IMR-90 (cell line): ENCODE data around the gene MED26. TPM values are rescaled to one million over a fixed set of nuclear protein-coding genes. Genes with fewer than 3 reads are reported as not detected.
A peak's percentile ranks its signal among the peaks of the same experiment; 100 is the strongest.
"Not testable (repeated sequence)": the region's sequence is repeated elsewhere in the genome, so short reads cannot be mapped to it uniquely, and the experiment has no call there.

ENCODE experiments used
- ATAC-seq: fragments of 200-7000 bp; cut with Tn5 transposase; 2 replicates; pipeline ENCODE4 v1.9.1; 2020; ENCODE audit warnings: low read depth, mild to moderate bottlenecking, moderate library complexity
- BruUV-seq: library from RNA; stranded (reverse); fragments of 400-500 nt; replicated peaks from 2 replicates; lab custom pipeline; 2021; lab: Mats Ljungman, UMichigan
- CTCF ChIA-PET: fragments of 300-600 bp; formaldehyde crosslinking; extraction: SDS; loops from one replicate; lab custom pipeline; 2021; ENCODE audit warnings: antibody characterized with exemption; lab: Yijun Ruan, JAX
- POLR2A ChIA-PET: fragments of 300-600 bp; sonication (Branson Sonifier 250); formaldehyde crosslinking; loops from one replicate; lab custom pipeline; 2022; ENCODE audit warnings: antibody characterized with exemption; ENCODE audit not compliant: unreplicated experiment; lab: Charles Lee
- DNase-seq: peaks from one replicate; pipeline ENCODE4 v3.0.0; 2013
- H2AFZ ChIP-seq: replicated peaks from 2 replicates; pipeline ENCODE3; 2013; ENCODE audit warnings: low read length, mild to moderate bottlenecking; ENCODE audit not compliant: poor library complexity
- H2AK5ac ChIP-seq: 2 replicates; pipeline ENCODE4 v1.6.1; 2013; ENCODE audit warnings: low read depth, low read length, inconsistent platforms
- H2AK9ac ChIP-seq: replicated peaks from 2 replicates; pipeline ENCODE3; 2013; ENCODE audit warnings: mild to moderate bottlenecking, low read depth, low read length, moderate library complexity; ENCODE audit not compliant: poor library complexity
- H2BK120ac ChIP-seq: 2 replicates; pipeline ENCODE4 v1.6.1; 2013; ENCODE audit warnings: low read depth, low read length, inconsistent platforms
- H2BK15ac ChIP-seq: 3 replicates; pipeline ENCODE4 v1.6.1; 2013; ENCODE audit warnings: low read depth, low read length, inconsistent platforms
- H2BK20ac ChIP-seq: 2 replicates; pipeline ENCODE4 v1.6.1; 2013; ENCODE audit warnings: low read depth, mild to moderate bottlenecking, inconsistent platforms, low read length, moderate library complexity
- H2BK5ac ChIP-seq: 2 replicates; pipeline ENCODE4 v1.6.1; 2013; ENCODE audit warnings: mild to moderate bottlenecking, low read depth, low read length, inconsistent platforms; ENCODE audit not compliant: poor library complexity, severe bottlenecking
- H3K14ac ChIP-seq: replicated peaks from 2 replicates; pipeline ENCODE4 v1.6.1; 2013; ENCODE audit warnings: low read depth, low read length, inconsistent platforms
- H3K18ac ChIP-seq: 2 replicates; pipeline ENCODE4 v1.6.1; 2013; ENCODE audit warnings: low read depth, low read length, control low read depth
- H3K23ac ChIP-seq: 2 replicates; pipeline ENCODE4 v1.6.1; 2013; ENCODE audit warnings: low read depth, low read length, inconsistent platforms
- H3K27ac ChIP-seq: 2 replicates; pipeline ENCODE4 v1.5.1; 2013; ENCODE audit warnings: mild to moderate bottlenecking, control low read depth, low read length; ENCODE audit not compliant: insufficient read depth
- H3K27me3 ChIP-seq: 2 replicates; pipeline ENCODE4 v1.6.1; 2013; ENCODE audit warnings: low read length; ENCODE audit not compliant: control insufficient read depth, insufficient read depth
- H3K36me3 ChIP-seq: 2 replicates; pipeline ENCODE4 v1.6.1; 2013; ENCODE audit warnings: low read length, mixed read lengths; ENCODE audit not compliant: control insufficient read depth, insufficient read depth
- H3K4ac ChIP-seq: 2 replicates; pipeline ENCODE4 v1.6.1; 2013; ENCODE audit warnings: low read depth, low read length, inconsistent platforms
- H3K4me1 ChIP-seq: 2 replicates; pipeline ENCODE4 v1.6.1; 2013; ENCODE audit warnings: low read length, mixed read lengths; ENCODE audit not compliant: control insufficient read depth, insufficient read depth
- H3K4me2 ChIP-seq: 2 replicates; pipeline ENCODE4 v1.6.1; 2013; ENCODE audit warnings: low read depth, mild to moderate bottlenecking, control low read depth, low read length, moderate library complexity
- H3K4me3 ChIP-seq: 2 replicates; pipeline ENCODE4 v1.5.1; 2013; ENCODE audit warnings: low read depth, mild to moderate bottlenecking, control low read depth, low read length, moderate library complexity; ENCODE audit not compliant: insufficient read depth
- H3K56ac ChIP-seq: 2 replicates; pipeline ENCODE4 v1.6.1; 2013; ENCODE audit warnings: low read length, inconsistent platforms; ENCODE audit not compliant: insufficient read depth; ENCODE audit errors: extremely low read depth
- H3K79me1 ChIP-seq, 2 experiments: 2 replicates each; pipeline ENCODE4 v1.6.1; 2013; ENCODE audit warnings: low read length in 2 of 2, inconsistent platforms in 1 of 2, low read depth in 1 of 2
- H3K9ac ChIP-seq: 2 replicates; pipeline ENCODE4 v1.6.1; 2013; ENCODE audit warnings: low read depth, low read length, control low read depth
- H3K9me1 ChIP-seq: 2 replicates; pipeline ENCODE4 v1.6.1; 2013; ENCODE audit warnings: low read length, inconsistent platforms; ENCODE audit not compliant: insufficient read depth
- H3K9me3 ChIP-seq: 2 replicates; pipeline ENCODE4 v1.6.1; 2013; ENCODE audit warnings: low read length; ENCODE audit not compliant: control insufficient read depth, insufficient read depth
- H4K20me1 ChIP-seq: 2 replicates; pipeline ENCODE4 v1.6.1; 2013; ENCODE audit warnings: low read length, inconsistent platforms; ENCODE audit not compliant: insufficient read depth
- H4K5ac ChIP-seq: 2 replicates; pipeline ENCODE4 v1.6.1; 2013; ENCODE audit warnings: mild to moderate bottlenecking, low read depth, low read length, control low read depth
- H4K8ac ChIP-seq, 2 experiments: 2 replicates each; pipeline ENCODE4 v1.6.1; 2013; ENCODE audit warnings: low read depth in 2 of 2, low read length in 2 of 2, control low read depth in 1 of 2, inconsistent platforms in 1 of 2
- H4K91ac ChIP-seq: 2 replicates; pipeline ENCODE4 v1.6.1; 2013; ENCODE audit warnings: low read depth, low read length, inconsistent platforms; ENCODE audit not compliant: insufficient read depth
- MXI1 ChIP-seq: IDR thresholded peaks from 2 replicates; pipeline ENCODE4 v1.6.1; 2012; ENCODE audit warnings: low read depth, mild to moderate bottlenecking, low read length, moderate library complexity, borderline replicate concordance
- SMC3 ChIP-seq: fragments of 150-350 bp; IDR thresholded peaks from 2 replicates; pipeline ENCODE4 v1.6.1; 2016; ENCODE audit warnings: low read depth, mild to moderate bottlenecking, antibody characterized with exemption, low read length, moderate library complexity
- WGBS, 2 experiments: methylation state at CpG; one replicate each; pipeline versions ENCODE4 v1.1.5 to v1.1.7; 2013; ENCODE audit warnings: missing lambda C conversion rate in 2 of 2; ENCODE audit not compliant: insufficient read length in 1 of 2; ENCODE audit errors: extremely low coverage in 2 of 2; 5-methylcytosine and 5-hydroxymethylcytosine counted together
- dilution Hi-C: fragments of 300-500 bp; cut with HindIII; formaldehyde crosslinking; loops from one replicate; pipeline ENCODE4 v1.14.3; 2018; ENCODE audit warnings: low sequenced_read_pairs; ENCODE audit not compliant: unreplicated experiment
- in situ Hi-C: fragments of 300-500 bp; cut with MboI; formaldehyde crosslinking; loops from 3 replicates; pipeline ENCODE4 v1.14.3; 2019; ENCODE audit warnings: low sequenced_read_pairs, inconsistent platforms, mixed read lengths
- intact Hi-C: fragments of 100-400 bp; cut with micrococcal nuclease; formaldehyde crosslinking; loops from 2 replicates; pipeline ENCODE4 v1.10.0; 2022
- polyA plus RNA-seq, 3 experiments: library from polyadenylated mRNA; depleted of rRNA; stranded (reverse); fragments of >200 nt; gene quantifications; 2 replicates each; pipeline ENCODE4 v1.2.3, GENCODE V29; 2012; ENCODE audit warnings: low replicate concordance in 1 of 3
- total RNA-seq: library from RNA; depleted of rRNA; stranded (reverse); fragments of >200 nt; gene quantifications from 2 replicates; pipeline ENCODE4 v1.2.3, GENCODE V29; 2012

Gene MED26
- total and polyA plus RNA-seq, 2 of the 4 experiments (the other 2 are of a cell fraction): 2.0 to 4.0 TPM

DNA sequence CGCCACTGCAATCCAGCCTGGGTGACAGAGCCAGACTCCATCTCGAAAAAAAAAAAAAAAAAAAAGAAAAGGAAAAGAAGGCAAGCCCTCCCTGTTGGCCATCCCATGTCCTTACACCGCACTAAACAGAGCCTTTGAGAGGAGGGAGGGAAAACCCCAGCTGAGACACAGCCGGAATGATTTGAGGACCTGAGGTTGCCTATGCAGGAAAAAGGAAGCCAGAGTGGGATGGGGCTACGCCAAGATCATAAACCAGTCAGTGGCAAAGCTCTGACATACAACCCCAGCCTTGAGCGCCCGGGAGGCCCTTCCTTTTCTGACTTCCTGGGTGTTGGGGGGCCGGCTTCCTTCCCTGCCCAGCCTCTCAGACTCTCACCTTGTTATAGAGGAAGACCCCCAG is 73.2 kb downstream of the MED26 start:
- H4K5ac ChIP-seq: no peak overlapping the region
- no peak overlapping the region for H3K4me2 ChIP-seq
- no peak for ATAC-seq
- H3K4me3 ChIP-seq: no peak overlapping the region
- dilution Hi-C loops (no loop called here), intact Hi-C loops (no loop called here), in situ Hi-C loops (no loop called here)
- ChIA-PET CTCF (no interaction called here), POLR2A (no interaction called here)
- H4K8ac ChIP-seq: no peak overlapping the region
- H3K9me1 ChIP-seq: peaks cover 10% of the 10 kb centered on the region
- H2BK15ac ChIP-seq: no peak overlapping the region
- H3K4me1 ChIP-seq: no peaks in the 10 kb centered on the region
- no peak overlapping the region for H2AFZ ChIP-seq
- H3K9ac ChIP-seq: no peak overlapping the region
- no peak overlapping the region for H3K23ac ChIP-seq
- no peaks in the 10 kb centered on the region for H3K9me3 ChIP-seq
- BruUV-seq: no TSS peak
- no peak overlapping the region for H2BK5ac ChIP-seq
- H3K14ac ChIP-seq: no peak overlapping the region
- H2BK120ac ChIP-seq: no peak overlapping the region
- no peak for TF ChIP-seq MXI1
- TF ChIP-seq SMC3: no peak
- H4K91ac ChIP-seq: no peak overlapping the region
- H3K27ac ChIP-seq: no peak overlapping the region
- H2BK20ac ChIP-seq: no peak overlapping the region
- H3K56ac ChIP-seq: no peak overlapping the region
- WGBS, 2 experiments: 100% methylated on average over 1 of the region's 8 CpGs; no CpG with 5 or more reads in 1 of the 2 experiments
- H3K4ac ChIP-seq: no peak overlapping the region
- H3K79me1 ChIP-seq: peaks cover 18 to 45% of the 10 kb centered on the region in 2 experiments
- no peak overlapping the region for H3K18ac ChIP-seq
- peaks cover 41% of the 10 kb centered on the region for H3K36me3 ChIP-seq
- no peak for DNase-seq
- H2AK9ac ChIP-seq: no peak overlapping the region
- H4K20me1 ChIP-seq: peaks cover 17% of the 10 kb centered on the region; the same call in 1 of the 2 replicates
- no peak overlapping the region for H2AK5ac ChIP-seq
- no peaks in the 10 kb centered on the region for H3K27me3 ChIP-seq

DNA sequence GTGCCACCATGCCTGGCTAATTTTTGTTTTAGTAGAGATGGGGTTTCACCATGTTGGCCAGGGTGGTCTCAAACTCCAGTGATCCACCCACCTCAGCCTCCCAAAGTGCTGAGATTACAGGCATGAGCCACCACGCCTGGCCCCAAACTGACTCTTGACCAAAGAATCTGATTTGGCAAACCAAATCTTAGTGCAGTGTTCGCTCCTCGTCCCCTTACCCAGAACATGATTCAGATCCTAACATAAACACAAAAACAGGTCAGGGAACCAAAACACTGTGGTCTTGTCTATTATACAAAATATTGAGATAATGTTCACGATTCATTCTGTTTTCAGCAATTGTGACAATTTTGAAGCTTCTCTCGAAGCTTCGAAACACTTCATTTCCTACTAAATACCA is 76.1 kb downstream of the MED26 start:
- no CpG with 5 or more reads among the region's 6 CpGs for WGBS, 2 experiments
- H2BK15ac ChIP-seq, POLR2A ChIA-PET, H3K9me1 ChIP-seq, H3K56ac ChIP-seq, H3K4me3 ChIP-seq, H3K27ac ChIP-seq, H3K4ac ChIP-seq, H3K9ac ChIP-seq, H3K9me3 ChIP-seq, H2BK20ac ChIP-seq, H2AK9ac ChIP-seq, H3K4me2 ChIP-seq, H3K23ac ChIP-seq, intact Hi-C loops, H4K8ac ChIP-seq, BruUV-seq, H4K91ac ChIP-seq, dilution Hi-C loops, H3K14ac ChIP-seq, CTCF ChIA-PET, H2BK120ac ChIP-seq, in situ Hi-C loops, H3K27me3 ChIP-seq, H2AK5ac ChIP-seq, H2BK5ac ChIP-seq, H2AFZ ChIP-seq, H4K5ac ChIP-seq, H3K4me1 ChIP-seq, H3K18ac ChIP-seq: not testable (repeated sequence)
- Histone ChIP-seq H3K79me1 (peaks cover 17 to 48% of the 10 kb centered on the region in 2 experiments), H4K20me1 (peaks cover 17% of the 10 kb centered on the region; the same call in 1 of the 2 replicates), H3K36me3 (peaks cover 36% of the 10 kb centered on the region)
- peak; percentile 62 for DNase-seq
- ATAC-seq: peak; percentile 75
